ENCODE measurements around the gene NOX3.

DNA sequence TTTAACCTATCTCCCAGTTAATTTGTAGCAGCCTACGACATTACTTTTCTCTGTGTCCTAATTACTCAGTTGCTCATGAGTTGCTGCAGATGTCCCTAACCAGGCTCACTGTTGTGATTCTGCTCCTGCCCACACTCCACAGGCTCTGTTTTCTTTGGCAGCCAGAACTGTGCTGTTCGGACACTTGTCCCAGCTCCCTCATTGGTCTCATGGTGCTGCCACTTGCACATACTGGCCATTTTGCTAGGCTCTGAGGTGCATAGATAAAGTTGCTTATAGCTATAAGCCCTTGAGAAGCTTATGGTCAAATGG lies 55.0 kb downstream of the NOX3 start:
- no peak for TF ChIP-seq POLR2A (IDR thresholded peaks at IDR 0.05)
- TF ChIP-seq, protein P1, sequence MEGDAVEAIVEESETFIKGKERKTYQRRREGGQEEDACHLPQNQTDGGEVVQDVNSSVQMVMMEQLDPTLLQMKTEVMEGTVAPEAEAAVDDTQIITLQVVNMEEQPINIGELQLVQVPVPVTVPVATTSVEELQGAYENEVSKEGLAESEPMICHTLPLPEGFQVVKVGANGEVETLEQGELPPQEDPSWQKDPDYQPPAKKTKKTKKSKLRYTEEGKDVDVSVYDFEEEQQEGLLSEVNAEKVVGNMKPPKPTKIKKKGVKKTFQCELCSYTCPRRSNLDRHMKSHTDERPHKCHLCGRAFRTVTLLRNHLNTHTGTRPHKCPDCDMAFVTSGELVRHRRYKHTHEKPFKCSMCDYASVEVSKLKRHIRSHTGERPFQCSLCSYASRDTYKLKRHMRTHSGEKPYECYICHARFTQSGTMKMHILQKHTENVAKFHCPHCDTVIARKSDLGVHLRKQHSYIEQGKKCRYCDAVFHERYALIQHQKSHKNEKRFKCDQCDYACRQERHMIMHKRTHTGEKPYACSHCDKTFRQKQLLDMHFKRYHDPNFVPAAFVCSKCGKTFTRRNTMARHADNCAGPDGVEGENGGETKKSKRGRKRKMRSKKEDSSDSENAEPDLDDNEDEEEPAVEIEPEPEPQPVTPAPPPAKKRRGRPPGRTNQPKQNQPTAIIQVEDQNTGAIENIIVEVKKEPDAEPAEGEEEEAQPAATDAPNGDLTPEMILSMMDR (IDR thresholded peaks at IDR 0.05), result no peak
